Measurements from ENCODE around the gene F2RL2.

DNA sequence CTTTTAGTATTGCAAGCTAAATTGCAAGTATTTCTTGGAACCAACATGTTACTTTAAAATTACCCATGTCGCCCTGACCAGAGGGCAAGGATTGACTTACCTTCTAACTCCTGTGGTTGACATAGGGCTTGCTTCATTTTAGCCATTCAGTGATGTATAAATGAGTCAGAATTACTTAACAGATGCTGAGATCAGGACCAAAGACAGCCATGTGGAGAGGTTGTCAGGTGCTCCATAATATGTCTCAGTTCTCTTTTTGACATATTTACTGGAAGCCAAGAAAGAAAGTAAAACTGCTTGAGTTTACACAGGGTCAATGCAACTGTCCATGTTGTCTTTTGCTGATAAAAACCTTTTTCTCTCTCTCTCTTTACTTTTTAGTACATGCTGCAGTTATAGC, 33.2 kb downstream of the F2RL2 start:
- TF ChIP-seq POLR2A (IDR thresholded peaks at IDR 0.05; ENCODE audit: low read depth) (no peak), POLR2AphosphoS5 (IDR thresholded peaks at IDR 0.05) (no peak), EP300 (IDR thresholded peaks at IDR 0.05) (no peak)
- TF ChIP-seq, protein P1, sequence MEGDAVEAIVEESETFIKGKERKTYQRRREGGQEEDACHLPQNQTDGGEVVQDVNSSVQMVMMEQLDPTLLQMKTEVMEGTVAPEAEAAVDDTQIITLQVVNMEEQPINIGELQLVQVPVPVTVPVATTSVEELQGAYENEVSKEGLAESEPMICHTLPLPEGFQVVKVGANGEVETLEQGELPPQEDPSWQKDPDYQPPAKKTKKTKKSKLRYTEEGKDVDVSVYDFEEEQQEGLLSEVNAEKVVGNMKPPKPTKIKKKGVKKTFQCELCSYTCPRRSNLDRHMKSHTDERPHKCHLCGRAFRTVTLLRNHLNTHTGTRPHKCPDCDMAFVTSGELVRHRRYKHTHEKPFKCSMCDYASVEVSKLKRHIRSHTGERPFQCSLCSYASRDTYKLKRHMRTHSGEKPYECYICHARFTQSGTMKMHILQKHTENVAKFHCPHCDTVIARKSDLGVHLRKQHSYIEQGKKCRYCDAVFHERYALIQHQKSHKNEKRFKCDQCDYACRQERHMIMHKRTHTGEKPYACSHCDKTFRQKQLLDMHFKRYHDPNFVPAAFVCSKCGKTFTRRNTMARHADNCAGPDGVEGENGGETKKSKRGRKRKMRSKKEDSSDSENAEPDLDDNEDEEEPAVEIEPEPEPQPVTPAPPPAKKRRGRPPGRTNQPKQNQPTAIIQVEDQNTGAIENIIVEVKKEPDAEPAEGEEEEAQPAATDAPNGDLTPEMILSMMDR (IDR thresholded peaks at IDR 0.05), result no peak

Data from esophagus muscularis mucosa (tissue), 4 donors.